ENCODE measurements around the gene UGT2B7.
"Not testable (repeated sequence)": the region's sequence is repeated elsewhere in the genome, so short reads cannot be mapped to it uniquely, and the experiment has no call there.

Gene UGT2B7

DNA sequence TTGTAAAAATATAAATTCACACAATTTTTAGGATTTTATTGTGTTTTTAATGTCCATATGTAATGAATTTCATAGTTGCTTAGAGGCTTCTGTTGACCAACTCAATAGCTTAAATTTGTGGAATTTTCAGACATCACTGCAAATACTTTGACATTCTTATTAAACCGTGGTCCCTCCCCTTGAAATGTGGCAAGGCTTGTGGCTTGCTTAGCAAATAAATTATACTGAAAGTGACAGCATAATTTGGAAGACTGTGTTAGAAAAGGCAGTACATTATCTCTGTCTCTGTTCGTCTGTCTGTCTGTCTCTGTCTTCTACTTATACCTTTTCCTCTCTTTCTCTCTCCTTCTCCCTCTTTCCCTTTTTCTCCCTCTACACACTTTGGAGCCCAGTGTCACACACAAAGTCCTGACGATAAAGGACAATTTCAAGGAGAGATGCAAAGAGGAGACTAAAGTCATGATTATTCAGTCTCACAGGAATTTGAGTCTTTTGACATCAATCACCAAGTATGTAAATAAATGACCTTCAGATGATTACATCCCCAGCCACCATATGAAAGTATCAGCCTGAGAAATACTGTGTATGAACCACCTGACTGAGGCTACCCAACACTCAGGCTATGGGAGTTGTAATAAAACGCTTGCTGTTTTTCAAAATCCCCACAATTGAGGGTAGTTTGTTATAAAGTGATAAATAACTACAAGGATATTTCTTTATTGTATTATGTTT lies 21.0 kb upstream of the UGT2B7 start:
- DNase-seq (ENCODE audit: low read depth, low spot score), result no peak
- no peak overlapping the region for H3K27ac ChIP-seq

DNA sequence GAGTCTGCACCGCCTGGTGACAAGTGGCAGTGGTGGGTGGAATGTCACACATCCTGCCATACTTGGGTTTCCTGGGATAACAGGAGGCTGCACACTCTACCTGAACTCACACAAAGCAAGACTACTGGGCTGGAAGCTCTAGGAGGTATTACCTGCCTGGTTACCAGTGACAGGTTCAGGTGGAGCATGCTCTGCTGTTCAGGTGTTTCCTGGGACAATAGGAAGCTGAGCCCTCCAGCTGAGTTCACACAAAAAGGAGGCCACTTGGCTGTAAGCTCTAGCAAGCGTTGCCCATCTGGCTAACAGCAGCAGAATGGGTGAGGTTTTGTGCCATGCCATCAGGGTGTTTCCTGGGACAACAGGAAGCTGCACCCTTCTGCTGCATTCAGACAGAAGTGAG lies 17.4 kb upstream of the UGT2B7 start:
- H3K27ac ChIP-seq, result no peak overlapping the region
- DNase-seq (ENCODE audit: low read depth, low spot score), result no peak

DNA sequence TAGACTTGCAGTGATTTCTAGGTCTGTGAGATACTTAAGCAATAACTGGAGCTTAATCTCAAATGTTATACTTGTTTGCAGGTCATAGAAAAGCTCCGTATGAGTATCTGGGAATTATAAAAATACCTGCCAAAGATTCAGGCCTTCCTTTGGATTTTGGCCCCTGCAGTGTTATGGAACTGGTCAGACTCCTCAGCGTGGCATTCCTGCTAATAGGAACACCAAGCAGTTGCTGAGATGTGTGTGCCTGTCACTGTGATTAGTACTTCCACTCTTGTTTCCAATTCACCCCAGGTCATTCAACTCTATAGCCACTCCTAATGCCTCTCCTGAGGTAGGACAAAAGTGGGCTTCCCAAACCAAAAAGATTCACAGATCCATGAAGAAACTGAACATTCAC lies 7.8 kb upstream of the UGT2B7 start:
- no peak overlapping the region for H3K27ac ChIP-seq
- no peak for DNase-seq (ENCODE audit: low read depth, low spot score)

DNA sequence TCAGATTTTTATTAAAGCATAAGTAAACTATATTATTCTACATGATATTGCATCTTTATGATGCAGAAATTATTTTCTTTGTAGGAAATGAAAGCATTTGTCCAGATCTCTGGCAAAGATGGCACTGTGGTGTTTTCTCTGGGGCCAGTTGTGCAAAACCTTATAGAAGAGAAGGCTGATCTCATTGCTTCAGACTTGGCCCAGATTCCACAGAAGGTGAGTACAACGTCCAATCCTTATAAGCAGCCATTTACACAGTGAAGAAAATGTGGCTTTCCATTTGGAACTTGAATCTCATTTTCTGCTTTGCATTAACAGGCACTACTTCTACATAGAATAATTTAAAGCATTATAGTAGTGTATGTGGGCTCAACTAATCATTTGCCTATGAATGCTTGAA lies 6.9 kb upstream of the UGT2B7 start:
- no peak overlapping the region for H3K27ac ChIP-seq
- no peak for DNase-seq (ENCODE audit: low read depth, low spot score)

DNA sequence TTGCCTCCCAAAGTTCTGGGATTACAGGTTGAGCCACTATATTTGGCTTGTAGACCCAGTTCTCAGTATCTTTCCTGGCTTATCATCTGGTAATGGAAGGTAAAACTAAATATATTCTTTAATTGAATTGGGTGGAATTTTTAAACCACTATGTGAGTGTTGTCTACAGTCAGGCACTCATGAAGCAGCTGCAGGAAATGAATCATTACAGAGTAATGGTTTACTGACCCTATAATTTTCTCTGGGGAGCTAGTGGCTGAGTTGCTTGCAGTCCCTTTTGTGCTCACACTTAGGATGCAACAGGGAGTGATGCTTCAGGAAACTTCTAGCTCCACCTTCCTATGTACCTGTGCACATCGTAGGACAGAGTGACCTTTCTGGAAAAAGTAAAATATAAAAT lies 4.1 kb upstream of the UGT2B7 start:
- peak; percentile 12 for DNase-seq (ENCODE audit: low read depth, low spot score)
- H3K27ac ChIP-seq, result peak overlapping the region; percentile 63

DNA sequence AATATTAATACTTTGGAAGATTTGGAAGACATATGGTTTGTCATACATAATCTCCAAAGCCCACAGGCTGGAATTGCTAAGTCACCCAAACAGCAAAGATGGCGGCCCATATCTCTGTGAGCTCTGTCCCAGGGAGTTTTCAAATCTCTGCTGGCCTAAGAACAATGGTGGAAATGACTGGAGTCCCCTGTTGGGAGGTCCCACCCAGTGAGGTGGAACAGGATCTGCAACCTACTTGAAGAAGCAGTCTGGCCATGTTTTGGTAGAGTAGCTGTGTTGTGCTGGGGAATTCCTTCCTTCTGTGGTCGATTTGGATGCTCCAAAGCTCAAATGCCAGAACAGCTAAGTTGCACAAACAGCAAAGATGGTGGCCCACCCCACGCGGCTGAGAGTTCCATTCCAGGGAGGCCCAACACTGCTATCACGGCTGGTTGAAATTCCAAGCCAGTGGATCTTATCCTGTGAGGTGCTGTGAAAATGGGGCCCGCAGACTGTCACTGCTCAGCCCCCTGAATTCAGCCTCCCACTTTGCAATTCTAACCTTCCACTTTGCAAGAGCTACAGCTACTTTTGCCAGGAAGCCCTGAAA lies 3.2 kb upstream of the UGT2B7 start:
- peak overlapping the region; percentile 63 for H3K27ac ChIP-seq
- no peak for DNase-seq (ENCODE audit: low read depth, low spot score)

DNA sequence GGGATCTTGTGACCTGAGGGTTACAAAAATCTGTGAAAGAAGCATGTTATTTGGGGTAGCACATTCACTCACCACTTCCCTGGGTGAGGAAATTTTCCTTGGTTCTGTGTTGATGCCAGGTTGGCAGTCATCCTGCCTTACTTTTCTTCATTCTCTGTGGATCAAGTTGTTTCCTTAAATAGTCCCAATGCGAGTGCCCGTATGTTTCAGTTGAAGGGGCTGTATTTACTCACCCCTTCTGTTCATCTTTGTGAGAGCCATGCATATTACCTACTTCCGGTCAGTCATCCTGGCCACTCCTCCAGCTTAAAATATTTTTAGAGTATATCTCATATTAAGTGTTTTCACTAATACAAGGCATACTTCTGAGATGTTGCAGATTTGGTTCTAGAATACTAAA lies 2.6 kb upstream of the UGT2B7 start:
- no peak for DNase-seq (ENCODE audit: low read depth, low spot score)
- peak overlapping the region; percentile 63 for H3K27ac ChIP-seq

DNA sequence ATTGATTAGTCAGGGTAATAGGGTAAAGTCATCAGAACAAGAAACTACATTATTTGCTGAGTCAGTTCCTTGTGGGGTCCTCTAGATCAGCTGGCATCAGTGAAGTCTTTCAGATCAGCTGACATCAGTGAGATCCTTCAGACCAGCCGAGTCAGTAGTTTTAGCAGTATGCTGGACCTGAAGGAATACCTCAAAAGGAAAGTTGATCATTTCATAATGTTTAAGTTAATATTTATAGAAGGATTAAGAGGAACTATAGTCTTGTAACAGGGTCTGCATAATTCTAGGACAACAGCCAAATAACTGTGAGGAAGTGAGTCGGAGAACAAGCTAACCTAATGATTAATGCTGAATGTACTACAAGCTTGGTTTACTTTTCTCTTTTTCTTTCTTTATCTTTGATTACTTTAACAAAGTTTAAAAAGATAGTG lies 958 bp upstream of the UGT2B7 start:
- peak overlapping the region; percentile 78 for H3K27ac ChIP-seq
- peak; percentile 74 for DNase-seq (ENCODE audit: low read depth, low spot score)

DNA sequence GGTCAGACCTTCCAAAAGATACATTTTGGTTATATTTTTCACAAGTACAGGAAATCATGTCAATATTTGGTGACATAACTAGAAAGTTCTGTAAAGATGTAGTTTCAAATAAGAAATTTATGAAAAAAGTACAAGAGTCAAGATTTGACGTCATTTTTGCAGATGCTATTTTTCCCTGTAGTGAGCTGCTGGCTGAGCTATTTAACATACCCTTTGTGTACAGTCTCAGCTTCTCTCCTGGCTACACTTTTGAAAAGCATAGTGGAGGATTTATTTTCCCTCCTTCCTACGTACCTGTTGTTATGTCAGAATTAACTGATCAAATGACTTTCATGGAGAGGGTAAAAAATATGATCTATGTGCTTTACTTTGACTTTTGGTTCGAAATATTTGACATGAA lies 536 bp downstream of the UGT2B7 start:
- H3K27ac ChIP-seq, result peak overlapping the region; percentile 78
- no peak for DNase-seq (ENCODE audit: low read depth, low spot score)

DNA sequence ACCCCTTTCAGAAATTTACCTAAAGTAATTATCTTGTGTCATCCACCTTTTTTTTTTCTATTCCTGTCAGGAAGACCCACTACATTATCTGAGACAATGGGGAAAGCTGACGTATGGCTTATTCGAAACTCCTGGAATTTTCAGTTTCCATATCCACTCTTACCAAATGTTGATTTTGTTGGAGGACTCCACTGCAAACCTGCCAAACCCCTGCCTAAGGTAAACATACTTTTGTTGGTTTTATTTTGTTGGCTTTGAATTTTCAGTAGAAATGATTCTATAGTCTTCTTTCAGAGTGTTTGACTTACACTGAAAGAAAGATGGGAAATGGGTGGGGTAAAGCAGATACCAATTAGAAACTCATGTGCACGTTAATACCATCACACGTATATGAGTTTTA lies 2.2 kb downstream of the UGT2B7 start:
- no peak for DNase-seq (ENCODE audit: low read depth, low spot score)
- H3K27ac ChIP-seq, result no peak overlapping the region

DNA sequence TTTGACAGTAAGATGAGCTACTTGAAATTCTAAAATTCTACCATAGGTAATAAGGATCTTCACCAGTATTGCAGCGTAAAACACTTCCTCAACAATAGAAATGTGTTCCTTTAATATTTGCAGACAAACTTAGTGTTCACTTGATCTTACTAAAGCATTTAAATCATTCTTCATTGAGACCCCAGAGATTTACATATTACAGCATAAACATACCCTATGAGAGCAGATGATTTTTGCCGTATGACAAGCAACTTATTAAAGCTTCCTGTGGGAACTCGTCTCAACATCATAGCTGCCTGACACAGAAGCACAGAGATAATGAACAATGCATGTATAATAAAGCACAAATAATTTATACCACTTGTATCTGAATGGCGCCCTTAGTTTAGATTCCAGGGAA lies 3.6 kb downstream of the UGT2B7 start:
- DNase-seq (ENCODE audit: low read depth, low spot score), result no peak
- H3K27ac ChIP-seq, result no peak overlapping the region

DNA sequence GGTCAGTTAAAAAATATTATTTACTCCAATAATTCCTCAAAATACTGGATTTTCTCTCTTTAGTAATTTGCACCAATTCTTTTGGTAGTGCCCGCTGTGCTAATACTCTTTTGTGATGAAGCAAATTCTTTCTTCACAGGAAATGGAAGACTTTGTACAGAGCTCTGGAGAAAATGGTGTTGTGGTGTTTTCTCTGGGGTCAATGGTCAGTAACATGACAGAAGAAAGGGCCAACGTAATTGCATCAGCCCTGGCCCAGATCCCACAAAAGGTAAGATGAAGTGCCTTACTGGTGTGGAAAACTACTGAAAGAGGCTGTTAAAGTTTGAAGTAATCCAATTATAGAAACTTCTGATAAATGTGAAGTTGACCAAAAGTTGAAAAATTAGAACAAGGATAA lies 6.4 kb downstream of the UGT2B7 start:
- DNase-seq (ENCODE audit: low read depth, low spot score); H3K27ac ChIP-seq: not testable (repeated sequence)

DNA sequence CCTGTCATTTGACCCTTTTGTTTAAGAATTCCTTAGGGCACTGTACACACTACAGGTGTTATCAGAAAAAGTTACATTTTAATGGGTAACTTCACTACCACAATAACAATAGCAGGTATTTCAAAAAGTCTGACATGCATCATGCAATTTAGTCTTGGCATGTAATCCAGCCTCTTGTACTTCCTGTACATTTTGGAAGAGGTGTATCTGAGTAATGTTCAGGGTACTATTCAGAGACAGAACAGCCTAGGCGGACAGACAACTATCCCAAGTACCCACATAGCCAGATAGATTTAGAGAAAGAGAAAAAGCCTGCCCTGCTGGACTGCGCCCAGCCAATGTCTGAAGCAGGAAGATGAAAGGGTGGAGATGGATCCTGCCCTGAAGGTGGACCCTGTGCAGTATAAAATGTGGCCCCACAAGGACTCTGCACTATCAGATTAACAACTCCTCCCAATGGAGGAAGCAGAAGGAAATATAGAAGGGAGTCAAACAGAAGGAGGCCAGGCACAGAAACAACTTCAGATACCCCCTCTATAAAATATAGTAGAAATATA lies 8.5 kb downstream of the UGT2B7 start:
- DNase-seq (ENCODE audit: low read depth, low spot score), result no peak
- peak overlapping the region; percentile 18 for H3K27ac ChIP-seq

DNA sequence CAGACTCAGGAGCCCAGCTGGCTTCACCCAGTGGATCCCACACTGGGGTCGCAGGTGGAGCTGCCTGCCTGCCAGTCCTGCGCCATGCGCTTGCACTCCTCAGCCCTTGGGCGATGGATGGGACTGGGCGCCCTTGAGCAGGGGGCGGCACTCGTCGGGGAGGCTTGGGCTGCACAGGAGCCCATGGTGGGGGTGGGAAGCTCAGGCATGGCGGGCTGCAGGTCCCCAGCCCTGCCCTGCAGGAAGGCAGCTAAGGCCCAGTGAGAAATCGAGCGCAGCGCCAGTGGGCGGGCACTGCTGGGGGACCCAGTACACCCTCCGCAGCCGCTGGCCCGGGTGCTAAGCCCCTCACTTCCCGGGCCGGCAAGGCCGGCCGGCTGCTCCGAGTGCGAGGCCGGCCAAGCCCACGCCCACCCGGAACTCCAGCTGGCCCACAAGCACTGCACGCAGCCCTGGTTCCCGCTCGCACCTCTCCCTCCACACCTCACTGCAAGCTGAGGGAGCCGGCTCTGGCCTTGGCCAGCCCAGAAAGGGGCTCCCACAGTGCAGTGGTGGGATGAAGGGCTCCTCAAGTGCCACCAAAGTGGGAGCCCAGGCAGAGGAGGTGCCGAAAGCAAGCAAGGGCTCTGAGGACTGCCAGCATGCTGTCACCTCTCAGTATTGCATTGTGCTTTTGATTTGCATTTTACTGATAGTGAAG lies 19.0 kb downstream of the UGT2B7 start:
- DNase-seq (ENCODE audit: low read depth, low spot score); H3K27ac ChIP-seq: not testable (repeated sequence)

DNA sequence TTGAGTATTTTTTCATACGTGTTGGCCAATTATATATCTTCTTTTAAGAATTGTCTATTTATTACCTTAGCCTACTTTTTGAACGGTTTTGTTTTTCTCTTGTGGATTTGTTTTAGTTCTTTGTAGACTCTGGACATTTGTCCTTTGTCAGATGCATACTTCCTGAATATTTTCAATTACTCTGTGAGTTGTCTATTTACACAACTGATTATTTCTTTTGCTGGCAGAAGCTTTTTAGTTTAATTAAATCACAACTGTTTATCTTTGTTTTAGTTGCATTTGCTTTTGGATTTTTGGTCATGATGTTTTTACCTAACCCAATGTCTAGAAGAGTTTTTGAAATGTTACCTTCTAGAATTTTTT lies 19.6 kb downstream of the UGT2B7 start:
- H3K27ac ChIP-seq, result no peak overlapping the region
- DNase-seq (ENCODE audit: low read depth, low spot score), result no peak

DNA sequence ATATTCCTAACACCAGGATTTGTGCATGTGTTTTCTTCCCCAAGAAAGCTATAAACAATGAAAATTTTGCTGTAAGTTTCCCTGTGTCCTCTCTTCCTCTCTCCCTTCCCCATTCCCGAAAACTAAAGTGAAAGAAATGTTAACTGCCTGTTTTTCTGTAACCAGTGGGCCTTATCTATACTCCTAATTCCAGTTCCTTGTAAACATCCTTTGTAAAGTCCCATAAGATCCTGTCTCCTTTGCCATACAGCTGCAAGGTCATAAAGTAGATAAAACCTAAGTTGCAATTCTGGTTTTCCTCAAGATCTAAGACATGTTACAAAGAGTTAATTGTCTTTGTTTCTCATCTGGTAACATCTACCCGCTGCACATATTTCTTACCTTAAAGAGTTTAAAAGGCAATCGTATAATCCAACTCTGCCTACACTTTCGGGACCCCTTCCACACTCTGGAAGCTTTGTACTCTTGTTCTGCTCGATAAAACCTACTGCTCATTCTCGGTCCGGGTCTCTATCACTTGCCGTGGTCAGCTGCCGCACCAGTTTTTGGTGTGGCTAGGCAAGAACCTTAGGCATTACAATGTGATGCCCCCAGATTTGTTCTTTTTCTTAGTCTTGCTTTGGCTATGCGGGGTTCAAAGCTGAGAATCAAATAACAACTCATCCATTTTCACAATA lies 20.5 kb downstream of the UGT2B7 start:
- DNase-seq (ENCODE audit: low read depth, low spot score), result no peak
- no peak overlapping the region for H3K27ac ChIP-seq

DNA sequence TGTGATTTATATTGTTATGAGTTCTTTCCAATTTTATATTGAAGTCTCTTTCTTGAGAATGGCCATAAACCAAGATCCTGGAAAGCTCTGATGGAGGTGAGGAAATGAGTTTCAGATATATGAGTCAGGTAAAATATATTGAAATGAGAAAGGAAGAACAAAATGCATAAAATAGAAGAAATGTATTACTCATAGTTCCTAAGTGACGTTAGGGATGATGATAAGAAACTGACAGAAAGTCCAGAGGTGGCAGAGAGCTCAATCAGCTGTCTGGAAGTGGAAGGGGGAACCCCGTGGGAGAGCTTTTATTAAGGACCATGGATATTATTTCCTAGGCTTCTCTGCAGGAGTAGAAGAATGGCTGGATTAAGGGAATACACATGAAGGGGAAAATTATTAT lies 24.6 kb downstream of the UGT2B7 start:
- DNase-seq (ENCODE audit: low read depth, low spot score), result peak; percentile 46
- peak overlapping the region; percentile 51 for H3K27ac ChIP-seq

DNA sequence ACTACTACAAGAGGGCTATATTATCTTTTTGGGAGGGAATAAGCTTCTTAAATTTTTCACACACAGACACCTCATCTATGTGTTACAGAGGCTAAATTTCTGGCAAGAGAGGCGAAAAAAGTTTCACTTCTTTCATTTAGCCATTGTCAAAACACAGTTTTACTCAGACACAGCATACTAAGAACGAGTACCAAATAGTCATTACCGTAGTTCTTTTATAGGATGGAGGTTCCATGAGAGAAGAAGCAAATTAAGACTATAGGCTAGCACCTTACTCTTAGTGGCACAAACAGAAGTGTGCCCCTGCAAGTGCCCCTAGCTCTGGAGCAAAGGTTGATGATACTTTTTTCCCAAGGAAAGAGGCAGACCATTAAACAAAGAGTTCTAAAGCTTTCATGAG lies 26.2 kb downstream of the UGT2B7 start:
- no peak for DNase-seq (ENCODE audit: low read depth, low spot score)
- H3K27ac ChIP-seq, result no peak overlapping the region

DNA sequence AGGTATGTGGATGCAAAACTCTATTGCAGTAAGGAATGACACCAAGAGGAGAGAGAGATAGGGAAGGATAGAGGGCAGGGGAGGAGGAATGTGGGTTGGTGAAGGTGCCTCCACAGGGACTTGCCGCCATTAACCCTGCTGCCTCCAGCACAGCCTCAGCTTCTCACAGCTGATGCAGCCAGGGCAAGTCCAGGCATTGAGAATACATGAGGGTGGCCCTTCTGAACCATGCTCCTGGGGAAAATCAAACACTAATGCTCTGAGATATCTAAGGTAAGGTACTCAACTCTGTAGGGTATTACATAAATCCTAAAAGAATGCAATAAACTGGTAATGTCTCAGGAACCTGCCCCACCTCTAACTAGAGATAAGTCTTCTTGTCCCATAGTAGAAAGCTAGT lies 28.7 kb downstream of the UGT2B7 start:
- peak overlapping the region; percentile 37 for H3K27ac ChIP-seq
- DNase-seq (ENCODE audit: low read depth, low spot score), result peak; percentile 12

DNA sequence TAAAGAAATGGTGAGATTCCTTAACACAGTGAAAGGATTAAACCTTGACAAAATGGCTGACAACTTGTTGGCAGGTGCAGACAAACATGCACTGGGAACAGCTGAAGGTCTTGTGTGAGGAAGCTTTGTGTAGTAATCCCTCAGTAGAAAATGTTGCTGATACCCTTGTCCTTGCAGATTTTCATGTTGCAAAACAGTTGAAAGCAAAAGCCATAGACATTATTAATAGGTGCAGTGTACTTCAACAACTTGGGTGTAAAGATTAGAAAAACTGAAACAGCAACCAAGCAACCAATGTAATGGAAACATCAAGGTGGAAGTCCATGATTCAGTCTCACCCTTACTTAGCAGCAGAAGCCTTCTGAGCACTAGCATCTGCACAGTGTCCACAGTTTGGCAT lies 29.8 kb downstream of the UGT2B7 start:
- DNase-seq (ENCODE audit: low read depth, low spot score), result no peak

DNA sequence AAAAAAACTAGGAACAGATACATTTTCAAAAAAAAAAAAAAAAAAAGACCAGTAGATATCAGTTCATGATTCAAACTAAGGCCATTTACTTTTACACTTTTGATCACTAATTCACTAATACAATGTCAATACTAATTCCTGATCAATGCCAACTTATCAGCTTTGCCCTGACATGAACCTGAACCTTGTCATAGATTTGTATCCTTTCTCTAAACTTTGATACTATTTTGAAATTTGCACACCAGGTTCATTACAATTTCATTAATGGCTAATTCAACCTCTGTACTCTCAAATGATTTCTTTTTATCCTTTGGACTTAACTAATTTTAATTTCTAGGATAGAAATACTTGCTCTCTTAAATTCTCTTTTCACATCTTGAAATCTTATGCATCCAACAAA lies 37.7 kb downstream of the UGT2B7 start:
- DNase-seq (ENCODE audit: low read depth, low spot score), result no peak

More for the DNA sequence above, 29.8 kb downstream of the UGT2B7 start:
- H3K27ac ChIP-seq, result no peak overlapping the region

More for the DNA sequence above, 37.7 kb downstream of the UGT2B7 start:
- no peak overlapping the region for H3K27ac ChIP-seq

Measured in epithelial cell of prostate (primary cell).